T-helper 1 cell (primary cell): ENCODE measurements around the gene MED15.
"Not testable (repeated sequence)": the region's sequence is repeated elsewhere in the genome, so short reads cannot be mapped to it uniquely, and the experiment has no call there.

Experiments
- DNase-seq, 5 donors: peaks; one replicate each; pipeline ENCODE4 v3.0.0-alpha.2; 2012 to 2020

Gene MED15

GRCh38 chr22:20484948-20485683 lies 22.3 kb upstream of the MED15 start:
- no peak for DNase-seq

GRCh38 chr22:20486229-20486628 lies 21.2 kb upstream of the MED15 start:
- no peak for DNase-seq

- no peak for DNase-seq
These were observed 19.7 kb upstream of the MED15 start for GRCh38 chr22:20487715-20488114.

GRCh38 chr22:20488946-20489345 lies 18.5 kb upstream of the MED15 start:
- DNase-seq: no peak

GRCh38 chr22:20490183-20490940 lies 17.0 kb upstream of the MED15 start:
- no peak for DNase-seq

GRCh38 chr22:20490941-20491307 lies 16.5 kb upstream of the MED15 start:
- no peak for DNase-seq

- no peak for DNase-seq
These were observed 16.1 kb upstream of the MED15 start for GRCh38 chr22:20491346-20491745.

- DNase-seq: peak in 2 of 5 donors; percentile 9 to 36
These were observed 12.2 kb upstream of the MED15 start, which contains the start of gene KLHL22 for GRCh38 chr22:20494978-20495860. Gene KLHL22, minus strand, starts transcription at chr22:20495795. Its CDS starts 6,584 bp downstream, at chr22:20489211.

- DNase-seq: peak; percentile 85 to 96 (median 89)
These were observed 11.3 kb upstream of the MED15 start for GRCh38 chr22:20495861-20496681.

- no peak for DNase-seq
These were observed 10.0 kb upstream of the MED15 start for GRCh38 chr22:20497426-20497825.

- no peak for DNase-seq
These were observed 8.5 kb upstream of the MED15 start for GRCh38 chr22:20498913-20499312.

GRCh38 chr22:20499769-20500168 lies 7.6 kb upstream of the MED15 start:
- DNase-seq: no peak

- DNase-seq: no peak
These were observed 3.6 kb upstream of the MED15 start for GRCh38 chr22:20503816-20504215.

GRCh38 chr22:20504293-20504922 lies 3.0 kb upstream of the MED15 start:
- DNase-seq: not testable (repeated sequence)

GRCh38 chr22:20506543-20507252 lies 712 bp upstream of the MED15 start:
- DNase-seq: no peak

- not testable (repeated sequence) for DNase-seq
These were observed 801 bp downstream of the MED15 start for GRCh38 chr22:20508067-20508755.

- no peak for DNase-seq
These were observed 1.4 kb downstream of the MED15 start for GRCh38 chr22:20508815-20509271.

GRCh38 chr22:20509344-20510047 lies 2.1 kb downstream of the MED15 start:
- DNase-seq: peak in 4 of 5 donors; percentile 27 to 64 (median 45)

- DNase-seq: no peak
These were observed 3.6 kb downstream of the MED15 start for GRCh38 chr22:20510811-20511577.
